Measurements from ENCODE around the gene MGAM2. TPM values are rescaled to one million over a fixed set of nuclear protein-coding genes. Genes with fewer than 3 reads are reported as not detected.

MGAM2 gene
- total RNA-seq, 2 experiments from 2014 or later: not detected

DNA sequence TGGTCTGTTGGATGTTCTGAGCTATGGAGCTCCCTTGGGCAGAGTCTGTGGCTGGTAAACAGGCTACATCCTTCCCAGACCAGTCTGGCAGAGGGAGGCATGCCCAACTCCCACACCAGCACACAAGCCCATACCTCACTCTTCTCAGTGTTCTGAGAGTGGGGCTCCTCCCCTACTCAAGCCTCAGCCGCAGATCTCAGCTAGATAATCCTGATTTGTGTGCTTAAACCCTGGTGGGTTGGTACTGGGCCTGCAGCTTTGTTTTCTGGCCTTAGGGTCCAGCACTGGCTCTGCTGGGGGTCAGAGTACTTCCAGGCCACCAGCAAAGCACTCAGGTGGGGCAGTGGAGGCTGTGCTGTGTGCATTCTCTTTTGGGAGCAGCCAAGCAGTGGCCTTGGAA, 70.4 kb downstream of the MGAM2 start:
- no peak for ATAC-seq
- intact Hi-C loops (cut with DNase I, micrococcal nuclease): no loop called here
- H3K27me3 Mint-ChIP-seq: peaks cover 4% of the 10 kb centered on the region

DNA sequence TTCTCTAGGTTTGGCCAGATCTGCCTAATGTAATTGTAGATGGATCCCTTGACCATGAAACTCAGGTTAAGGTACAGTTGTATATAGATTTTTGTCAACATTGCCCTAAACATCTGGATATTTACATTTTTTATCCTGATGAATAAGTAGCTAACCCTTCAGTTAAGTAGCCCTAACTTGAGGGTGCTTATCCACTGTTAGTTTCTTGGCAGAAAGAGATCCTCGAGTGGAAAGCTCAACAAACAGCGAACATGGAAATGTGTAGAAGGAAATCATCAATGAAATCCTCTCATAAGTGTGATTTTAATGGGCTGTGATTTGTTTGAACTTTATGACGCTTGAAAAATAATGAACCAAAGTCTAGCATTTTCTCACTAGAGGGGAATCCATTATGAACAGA, 73.6 kb downstream of the MGAM2 start:
- intact Hi-C loops (cut with DNase I, micrococcal nuclease): no loop called here
- Mint-ChIP-seq H3K4me1 (peaks cover 2% of the 10 kb centered on the region), H3K36me3 (ENCODE audit: low read depth) (no peaks in the 10 kb centered on the region), H3K27ac (no peak overlapping the region), H3K27me3 (peaks cover 6% of the 10 kb centered on the region), H3K4me3 (no peak overlapping the region), H3K9me3 (ENCODE audit: low read depth) (no peaks in the 10 kb centered on the region)
- ChIA-PET CTCF (interaction anchor here (2.6 kb wide), 1 partner anchor 209 kb away, joined by 12 read pairs; no protein-coding TSS in a partner anchor), POLR2A (no interaction called here)
- ATAC-seq (no peak), DNase-seq (no peak)

More for the DNA sequence above, 70.4 kb downstream of the MGAM2 start:
- ChIA-PET CTCF (interaction anchor here (0.8 to 1.0 kb wide), 2 partner anchors 10 to 206 kb away, joined by 3 to 5 read pairs; no protein-coding TSS in a partner anchor), POLR2A (no interaction called here)
- Mint-ChIP-seq H3K4me1 (peaks cover 5% of the 10 kb centered on the region), H3K4me3 (no peak overlapping the region), H3K36me3 (ENCODE audit: low read depth) (no peaks in the 10 kb centered on the region), H3K27ac (no peak overlapping the region), H3K9me3 (ENCODE audit: low read depth) (no peaks in the 10 kb centered on the region)
- DNase-seq: no peak

DNA sequence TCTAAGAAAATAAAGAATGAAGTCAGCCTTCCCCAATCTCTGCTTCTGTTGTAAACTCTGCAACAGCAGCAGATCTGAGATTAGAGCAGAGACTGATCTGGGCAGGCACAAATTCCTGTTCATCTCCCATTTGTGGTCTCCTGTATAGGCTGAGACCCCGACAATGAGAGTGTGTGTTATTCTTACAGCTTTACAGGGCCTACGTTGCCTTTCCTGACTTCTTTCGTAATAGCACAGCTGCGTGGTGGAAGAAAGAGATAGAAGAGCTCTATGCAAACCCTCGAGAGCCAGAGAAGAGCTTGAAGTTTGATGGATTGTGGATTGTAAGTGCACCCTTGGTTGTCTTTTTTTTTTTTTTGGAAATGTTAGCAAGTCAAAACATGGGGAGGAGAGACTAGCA, 74.3 kb downstream of the MGAM2 start:
- POLR2A ChIA-PET: interaction anchor here (0.6 kb wide), 2 partner anchors 44 to 73 kb away, joined by 3 to 5 read pairs; no protein-coding TSS in a partner anchor
- CTCF ChIA-PET: interaction anchor here (0.6 to 2.6 kb wide), 3 partner anchors 171 to 724 kb away, joined by 3 to 12 read pairs (median 3); no protein-coding TSS in a partner anchor
- Mint-ChIP-seq H3K4me1 (peaks cover 2% of the 10 kb centered on the region), H3K9me3 (ENCODE audit: low read depth) (no peaks in the 10 kb centered on the region), H3K27ac (no peak overlapping the region), H3K27me3 (peaks cover 6% of the 10 kb centered on the region), H3K36me3 (ENCODE audit: low read depth) (no peaks in the 10 kb centered on the region), H3K4me3 (no peak overlapping the region)
- intact Hi-C loops (cut with DNase I, micrococcal nuclease): no loop called here
- no peak for ATAC-seq
- DNase-seq: no peak

DNA sequence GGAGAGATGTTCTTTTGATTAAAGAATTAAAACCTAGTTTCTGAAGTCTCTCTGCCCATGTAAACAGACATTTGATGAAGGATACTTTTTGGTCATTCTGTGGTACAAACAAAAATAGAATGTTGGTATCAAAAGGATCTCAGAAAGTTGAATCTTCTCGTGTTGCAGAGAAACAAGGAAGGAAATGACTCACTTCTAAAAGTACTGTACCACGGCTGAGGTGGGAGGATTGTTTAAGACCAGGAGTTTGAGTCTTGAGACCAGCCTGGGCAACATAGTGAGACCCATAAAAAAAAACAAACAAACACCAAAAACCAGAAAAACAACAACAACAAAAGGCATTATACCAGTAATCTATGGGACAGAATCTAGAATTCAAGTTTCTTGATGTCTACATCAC, 76.6 kb downstream of the MGAM2 start:
- CTCF ChIA-PET: no interaction called here
- ATAC-seq (no peak), DNase-seq (no peak)
- Mint-ChIP-seq H3K9me3 (ENCODE audit: low read depth) (no peaks in the 10 kb centered on the region), H3K4me3 (no peak overlapping the region), H3K36me3 (ENCODE audit: low read depth) (no peaks in the 10 kb centered on the region), H3K27ac (no peak overlapping the region), H3K27me3 (peaks cover 8% of the 10 kb centered on the region), H3K4me1 (peaks cover 2% of the 10 kb centered on the region)
- intact Hi-C loops (cut with DNase I, micrococcal nuclease): no loop called here
- POLR2A ChIA-PET: no interaction called here

DNA sequence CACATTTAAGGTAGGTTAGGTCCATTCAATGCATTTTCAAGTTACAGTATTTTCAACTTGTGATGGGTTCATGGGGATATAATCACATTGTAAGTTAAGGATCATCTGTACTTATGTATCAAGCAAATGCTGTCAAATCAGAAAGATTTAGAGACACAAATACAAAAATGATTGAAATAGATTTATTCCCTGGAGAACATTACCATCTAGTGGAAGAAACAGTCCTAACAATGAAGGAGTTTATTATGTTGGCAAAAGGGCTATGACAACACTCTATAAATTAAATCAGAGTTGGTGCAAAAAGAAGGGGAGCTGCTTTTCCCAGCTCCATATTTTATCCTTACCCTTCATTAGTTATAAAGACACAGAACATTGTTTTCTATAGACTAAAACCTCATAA, 77.3 kb downstream of the MGAM2 start:
- Mint-ChIP-seq H3K9me3 (ENCODE audit: low read depth) (no peaks in the 10 kb centered on the region), H3K36me3 (ENCODE audit: low read depth) (no peaks in the 10 kb centered on the region), H3K27me3 (peaks cover 13% of the 10 kb centered on the region), H3K4me3 (no peak overlapping the region), H3K4me1 (peaks cover 2% of the 10 kb centered on the region), H3K27ac (no peak overlapping the region)
- ChIA-PET CTCF (interaction anchor here (0.7 kb wide), 1 partner anchor 213 kb away, joined by 3 read pairs; no protein-coding TSS in a partner anchor), POLR2A (no interaction called here)
- no peak for ATAC-seq
- no peak for DNase-seq
- intact Hi-C loops (cut with DNase I, micrococcal nuclease): loop anchor here (1.0 kb wide), 1 partner anchor 213 kb away; no protein-coding TSS in a partner anchor

DNA sequence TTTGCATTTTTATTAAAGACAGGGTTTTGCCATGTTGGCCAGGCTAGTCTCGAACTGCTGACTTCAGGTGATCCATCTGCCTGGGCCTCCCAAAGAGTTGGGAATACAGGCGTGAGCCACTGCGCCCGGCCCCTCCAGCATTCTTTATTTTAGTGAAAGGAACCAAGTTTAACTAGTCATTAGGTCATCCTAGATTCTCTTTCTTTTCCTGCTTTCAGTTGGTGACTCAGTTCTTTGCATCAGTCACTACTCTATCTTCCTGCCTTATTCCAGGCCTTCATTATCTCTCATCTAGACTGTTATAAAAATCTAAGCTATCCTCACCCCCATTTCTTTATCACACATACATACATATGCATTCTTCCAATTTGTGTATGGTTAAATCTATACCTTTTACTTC, 82.7 kb downstream of the MGAM2 start:
- intact Hi-C loops (cut with DNase I, micrococcal nuclease): no loop called here
- Mint-ChIP-seq H3K4me3 (no peak overlapping the region), H3K36me3 (ENCODE audit: low read depth) (no peaks in the 10 kb centered on the region), H3K4me1 (no peaks in the 10 kb centered on the region), H3K9me3 (ENCODE audit: low read depth) (no peaks in the 10 kb centered on the region), H3K27me3 (peaks cover 13% of the 10 kb centered on the region), H3K27ac (no peak overlapping the region)
- CTCF ChIA-PET: no interaction called here
- DNase-seq (no peak), ATAC-seq (no peak)
- POLR2A ChIA-PET: no interaction called here

DNA sequence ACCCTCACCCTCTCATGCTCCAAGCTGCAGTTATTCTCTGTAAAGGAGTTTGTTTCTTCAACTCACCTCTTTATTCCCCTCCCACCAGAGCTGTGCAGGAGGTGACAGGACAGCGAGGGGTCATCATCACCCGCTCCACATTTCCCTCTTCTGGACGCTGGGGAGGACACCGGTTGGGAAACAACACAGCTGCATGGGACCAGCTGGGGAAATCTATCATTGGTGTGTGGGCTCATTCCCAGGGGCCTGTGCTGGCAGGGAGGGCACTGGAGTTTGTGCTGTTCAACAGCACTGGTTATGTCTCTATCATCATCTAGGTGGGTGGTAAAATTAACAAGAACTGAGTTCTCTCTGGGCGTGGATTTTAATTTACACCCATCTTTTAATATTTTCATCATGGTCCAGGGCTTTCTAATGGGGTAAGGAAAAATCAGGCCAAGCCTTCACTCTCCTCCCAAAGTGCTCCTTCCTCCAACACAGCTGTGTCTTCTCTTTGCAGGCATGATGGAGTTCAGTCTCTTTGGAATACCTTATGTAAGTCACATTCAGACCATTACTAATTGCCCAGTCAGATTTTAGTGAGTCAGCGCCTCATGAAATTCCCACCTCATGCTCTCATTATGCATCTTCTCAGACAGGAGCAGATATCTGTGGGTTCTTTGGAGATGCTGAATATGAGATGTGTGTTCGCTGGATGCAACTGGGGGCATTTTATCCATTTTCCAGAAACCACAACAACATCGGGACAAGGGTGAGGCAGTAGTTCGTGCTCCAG, 84.7 kb downstream of the MGAM2 start:
- DNase-seq (no peak), ATAC-seq (no peak)
- Mint-ChIP-seq H3K27me3 (peaks cover 13% of the 10 kb centered on the region), H3K9me3 (ENCODE audit: low read depth) (no peaks in the 10 kb centered on the region), H3K4me3 (no peak overlapping the region), H3K36me3 (ENCODE audit: low read depth) (no peaks in the 10 kb centered on the region), H3K27ac (no peak overlapping the region), H3K4me1 (no peaks in the 10 kb centered on the region)
- CTCF ChIA-PET: interaction anchor here (0.6 to 1.1 kb wide), 2 partner anchors 9 to 696 kb away, joined by 3 read pairs; no protein-coding TSS in a partner anchor
- intact Hi-C loops (cut with DNase I, micrococcal nuclease): no loop called here
- POLR2A ChIA-PET: no interaction called here

DNA sequence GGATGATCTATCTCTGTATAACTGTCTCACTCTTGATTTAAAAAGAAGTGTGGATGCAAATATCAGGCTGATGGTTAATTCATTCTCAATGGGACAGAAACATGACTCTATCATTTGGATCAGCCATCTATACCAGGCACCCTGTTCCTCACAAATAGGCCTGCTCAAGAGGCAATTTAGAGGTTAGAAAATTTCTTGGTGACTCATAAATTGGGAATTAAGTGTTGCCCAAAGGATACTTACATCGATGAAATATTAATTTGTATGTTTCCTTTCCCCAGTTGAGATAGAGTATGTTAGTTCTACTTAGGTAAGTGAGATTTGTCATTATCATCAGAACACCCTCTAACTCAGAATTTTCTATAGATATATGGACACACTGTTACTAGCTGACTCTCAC, 88.7 kb downstream of the MGAM2 start:
- intact Hi-C loops (cut with DNase I, micrococcal nuclease): no loop called here
- ChIA-PET POLR2A (no interaction called here), CTCF (no interaction called here)
- Mint-ChIP-seq H3K36me3 (ENCODE audit: low read depth) (no peaks in the 10 kb centered on the region), H3K27ac (no peak overlapping the region), H3K27me3 (peaks cover 11% of the 10 kb centered on the region), H3K9me3 (ENCODE audit: low read depth) (no peaks in the 10 kb centered on the region), H3K4me3 (no peak overlapping the region), H3K4me1 (no peaks in the 10 kb centered on the region)
- DNase-seq: no peak
- ATAC-seq: no peak

DNA sequence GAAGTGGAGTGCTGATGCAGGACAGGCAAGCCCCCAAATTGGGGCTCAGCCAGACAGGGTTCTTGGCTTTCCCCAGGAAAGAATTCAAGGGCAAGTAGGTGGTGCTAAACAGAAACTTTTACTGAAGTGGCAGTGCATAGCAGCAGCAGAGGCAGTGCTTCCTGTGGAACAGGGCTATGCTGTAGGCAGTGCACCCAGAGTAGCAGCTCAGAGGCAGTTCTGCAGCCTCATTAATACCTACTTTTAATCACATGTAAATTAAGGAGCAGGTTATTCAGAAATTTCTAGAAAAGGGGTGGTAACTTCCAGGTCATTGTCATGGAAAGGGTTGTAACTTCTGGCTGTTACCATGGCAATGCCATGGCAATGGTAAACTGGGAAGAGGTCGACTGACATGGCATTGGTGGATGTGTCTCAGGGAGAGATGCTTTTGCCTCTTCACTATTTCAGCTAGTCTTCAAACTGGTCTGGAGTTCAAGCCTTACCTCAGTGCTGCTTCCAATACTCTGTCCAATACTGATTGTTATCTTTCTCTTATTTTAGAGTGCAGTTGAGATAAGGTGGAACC, 117.1 kb downstream of the MGAM2 start:
- intact Hi-C loops (cut with DNase I, micrococcal nuclease): no loop called here
- Mint-ChIP-seq H3K9me3 (ENCODE audit: low read depth) (no peaks in the 10 kb centered on the region), H3K4me1 (no peaks in the 10 kb centered on the region), H3K27me3 (peaks cover 12% of the 10 kb centered on the region), H3K4me3 (no peak overlapping the region), H3K27ac (no peak overlapping the region), H3K36me3 (ENCODE audit: low read depth) (no peaks in the 10 kb centered on the region)
- no peak for ATAC-seq
- CTCF ChIA-PET: interaction anchor here (0.5 kb wide), 1 partner anchor 653 kb away, joined by 3 read pairs; no protein-coding TSS in a partner anchor
- POLR2A ChIA-PET: no interaction called here
- no peak for DNase-seq

DNA sequence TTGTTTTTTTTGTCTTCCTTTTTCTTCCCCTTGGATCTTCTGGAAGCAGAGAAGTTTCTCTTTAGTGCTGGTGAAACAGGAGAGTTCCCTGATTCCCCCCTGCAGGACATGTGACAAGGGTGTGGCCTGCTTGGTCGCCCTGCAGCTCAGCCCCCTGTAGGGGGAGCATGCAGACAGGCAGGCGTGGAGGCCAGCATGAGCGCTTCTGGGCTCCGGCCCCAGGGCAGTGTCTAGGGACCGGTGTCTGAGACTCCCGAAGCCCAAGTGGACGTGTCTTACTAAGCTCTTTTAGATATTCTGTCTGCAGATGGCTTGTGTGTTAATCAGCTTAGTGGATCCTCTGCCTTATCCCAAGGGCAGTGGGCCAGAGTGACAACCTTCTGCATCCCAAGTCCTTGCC, 120.2 kb downstream of the MGAM2 start:
- peak; percentile 16 for DNase-seq
- peak; percentile 39 for ATAC-seq
- intact Hi-C loops (cut with DNase I, micrococcal nuclease): no loop called here
- Mint-ChIP-seq H3K27ac (no peak overlapping the region), H3K9me3 (ENCODE audit: low read depth) (no peaks in the 10 kb centered on the region), H3K4me1 (no peaks in the 10 kb centered on the region), H3K36me3 (ENCODE audit: low read depth) (no peaks in the 10 kb centered on the region), H3K4me3 (no peak overlapping the region), H3K27me3 (peaks cover 6% of the 10 kb centered on the region)
- POLR2A ChIA-PET: no interaction called here
- CTCF ChIA-PET: no interaction called here

DNA sequence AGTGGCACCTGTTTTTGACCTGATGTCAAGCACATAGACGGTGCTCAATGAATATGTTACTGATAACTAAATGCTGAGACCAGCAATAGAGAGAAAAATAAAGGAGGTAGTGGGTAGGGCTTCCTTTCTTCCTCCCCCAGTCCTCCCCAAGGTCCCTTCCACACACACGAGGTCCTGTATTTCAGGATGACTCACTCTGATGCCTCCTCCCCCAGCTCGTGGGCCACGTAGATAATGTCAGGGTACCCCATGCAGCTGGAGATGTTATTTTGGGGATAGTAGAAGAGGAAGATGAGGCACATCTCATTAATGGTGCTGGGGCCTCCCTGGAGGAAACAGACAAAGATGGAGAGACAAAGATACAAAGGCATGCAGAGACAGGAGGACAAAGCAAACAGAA, 129.0 kb downstream of the MGAM2 start:
- no peaks in the 10 kb centered on the region for H3K36me3 Mint-ChIP-seq (ENCODE audit: low read depth)
- no peak for DNase-seq
- H3K4me3 Mint-ChIP-seq: no peak overlapping the region
- intact Hi-C loops (cut with DNase I, micrococcal nuclease): no loop called here
- ChIA-PET POLR2A (no interaction called here), CTCF (no interaction called here)
- no peaks in the 10 kb centered on the region for H3K4me1 Mint-ChIP-seq
- H3K27me3 Mint-ChIP-seq: peaks cover 8% of the 10 kb centered on the region
- H3K27ac Mint-ChIP-seq: no peak overlapping the region
- H3K9me3 Mint-ChIP-seq (ENCODE audit: low read depth): no peaks in the 10 kb centered on the region
- no peak for ATAC-seq

DNA sequence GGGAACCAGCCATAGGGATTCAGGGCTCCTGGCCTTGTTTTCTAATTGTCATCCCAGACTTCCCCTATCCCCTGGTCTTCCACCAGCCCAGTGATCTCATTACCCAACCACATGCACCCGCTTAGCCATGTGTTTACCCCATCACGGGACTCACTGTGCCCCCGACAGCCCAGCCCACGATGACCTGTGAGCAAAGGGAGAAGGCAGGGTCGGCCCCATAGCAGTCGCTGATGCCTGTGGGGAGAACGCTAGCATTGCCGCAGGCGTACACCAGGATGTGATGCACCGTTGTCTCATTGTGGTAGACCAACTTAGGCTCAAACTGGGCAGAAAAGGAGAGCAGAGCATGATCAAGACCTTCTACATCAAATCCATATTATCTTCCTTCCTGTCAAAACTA, 132.3 kb downstream of the MGAM2 start:
- Mint-ChIP-seq H3K36me3 (ENCODE audit: low read depth) (no peaks in the 10 kb centered on the region), H3K9me3 (ENCODE audit: low read depth) (no peaks in the 10 kb centered on the region), H3K27ac (no peak overlapping the region), H3K4me3 (no peak overlapping the region), H3K27me3 (peaks cover 9% of the 10 kb centered on the region), H3K4me1 (no peaks in the 10 kb centered on the region)
- ATAC-seq (no peak), DNase-seq (no peak)
- CTCF ChIA-PET: no interaction called here
- POLR2A ChIA-PET: no interaction called here
- intact Hi-C loops (cut with DNase I, micrococcal nuclease): no loop called here
